Muscle of leg (tissue), 11 donors: ENCODE measurements around the gene TRAK2. TPM values are rescaled to one million over a fixed set of nuclear protein-coding genes. Genes with fewer than 3 reads are reported as not detected.

ENCODE experiments used
- DNase-seq: peaks from one replicate; pipeline ENCODE4 v3.0.0; 2013
- H3K27ac ChIP-seq: one replicate; pipeline ENCODE4 v1.5.1; 2013; ENCODE audit warnings: mild to moderate bottlenecking, low read length, control low read depth
- H3K27me3 ChIP-seq: one replicate; pipeline ENCODE4 v1.6.1; 2013; ENCODE audit warnings: low read length; ENCODE audit not compliant: control insufficient read depth, insufficient read depth
- H3K36me3 ChIP-seq: one replicate; pipeline ENCODE4 v1.6.1; 2013; ENCODE audit warnings: low read length; ENCODE audit not compliant: control insufficient read depth, insufficient read depth
- H3K4me1 ChIP-seq: one replicate; pipeline ENCODE4 v1.6.1; 2013; ENCODE audit warnings: low read length; ENCODE audit not compliant: control insufficient read depth, insufficient read depth
- H3K4me3 ChIP-seq: one replicate; pipeline ENCODE4 v1.5.1; 2013; ENCODE audit warnings: low read length, control low read depth
- H3K9me3 ChIP-seq: replicated peaks from 2 replicates; pipeline ENCODE4 v1.6.1; 2013; ENCODE audit warnings: low read depth, low read length; ENCODE audit not compliant: control insufficient read depth
- WGBS: methylation state at CpG from one replicate; pipeline ENCODE4 v1.1.5; 2013; ENCODE audit warnings: missing lambda C conversion rate; ENCODE audit not compliant: insufficient coverage; 5-methylcytosine and 5-hydroxymethylcytosine counted together
- polyA plus RNA-seq, 8 donors: library from polyadenylated mRNA; unstranded; fragments of 120-200 nt; gene quantifications; one replicate each; pipeline versions ENCODE4 v1.2.1 to v1.2.3, GENCODE V29; 2013; ENCODE audit warnings: inconsistent platforms in 1 of 8, low replicate concordance in 1 of 8; ENCODE audit not compliant: insufficient read length in 8 of 8, insufficient read depth in 1 of 8
- total RNA-seq: library from RNA; stranded (reverse); fragments of 120-200 nt; gene quantifications from one replicate; pipeline ENCODE4 v1.2.4, GENCODE V29; 2013

Gene TRAK2
- total and polyA plus RNA-seq, 9 donors, result 18.9 to 33.8 (median 25.7) TPM

- Histone ChIP-seq H3K9me3 (no peaks in the 10 kb centered on the region), H3K4me3 (no peak overlapping the region), H3K4me1 (peaks cover 4% of the 10 kb centered on the region), H3K27ac (peak overlapping the region; percentile 11), H3K36me3 (no peaks in the 10 kb centered on the region), H3K27me3 (no peaks in the 10 kb centered on the region)
- WGBS, result no CpG with 5 or more reads among the region's 6 CpGs
- no peak for DNase-seq
These were observed 1.8 kb upstream of the TRAK2 start for GRCh38 chr2:201452922-201453643.

- peak; percentile 41 for DNase-seq
- 2% methylated on average over 43 of the region's 49 CpGs for WGBS
- peaks cover 4% of the 10 kb centered on the region for H3K4me1 ChIP-seq
These were observed 1.0 kb upstream of the TRAK2 start for GRCh38 chr2:201452058-201452921.

GRCh38 chr2:201450954-201451291 is 335 bp downstream of the TRAK2 start:
- Histone ChIP-seq H3K27ac (peak overlapping the region; percentile 96), H3K4me3 (peak overlapping the region; percentile 98), H3K36me3 (peaks cover 5% of the 10 kb centered on the region), H3K27me3 (no peaks in the 10 kb centered on the region), H3K9me3 (no peaks in the 10 kb centered on the region), H3K4me1 (peaks cover 4% of the 10 kb centered on the region)
- 0% methylated on average over 17 of the region's 20 CpGs for WGBS
- DNase-seq, result peak; percentile 65

More at GRCh38 chr2:201452058-201452921, 1.0 kb upstream of the TRAK2 start:
- peak overlapping the region; percentile 98 for H3K4me3 ChIP-seq
- no peaks in the 10 kb centered on the region for H3K9me3 ChIP-seq
- H3K36me3 ChIP-seq, result peaks cover 4% of the 10 kb centered on the region
- peak overlapping the region; percentile 74 for H3K27ac ChIP-seq
- no peaks in the 10 kb centered on the region for H3K27me3 ChIP-seq

GRCh38 chr2:201448701-201449100 is 2.6 kb downstream of the TRAK2 start:
- WGBS, result no CpG with 5 or more reads among the region's 4 CpGs
- Histone ChIP-seq H3K27me3 (no peaks in the 10 kb centered on the region), H3K4me1 (peaks cover 4% of the 10 kb centered on the region), H3K27ac (no peak overlapping the region), H3K9me3 (no peaks in the 10 kb centered on the region), H3K4me3 (no peak overlapping the region), H3K36me3 (peaks cover 5% of the 10 kb centered on the region)
- DNase-seq, result no peak

GRCh38 chr2:201448061-201448460 is 3.2 kb downstream of the TRAK2 start:
- H3K9me3 ChIP-seq, result no peaks in the 10 kb centered on the region
- no peak overlapping the region for H3K27ac ChIP-seq
- H3K27me3 ChIP-seq, result no peaks in the 10 kb centered on the region
- peaks cover 3% of the 10 kb centered on the region for H3K4me1 ChIP-seq
- H3K4me3 ChIP-seq, result no peak overlapping the region
- no peak for DNase-seq
- no CpG with 5 or more reads among the region's 1 CpG for WGBS
- H3K36me3 ChIP-seq, result peaks cover 5% of the 10 kb centered on the region

GRCh38 chr2:201447086-201447485 is 4.2 kb downstream of the TRAK2 start:
- H3K4me1 ChIP-seq, result no peaks in the 10 kb centered on the region
- no peak overlapping the region for H3K27ac ChIP-seq

GRCh38 chr2:201444746-201445465 is 6.4 kb downstream of the TRAK2 start:
- no peaks in the 10 kb centered on the region for H3K27me3 ChIP-seq
- peaks cover 5% of the 10 kb centered on the region for H3K36me3 ChIP-seq
- H3K27ac ChIP-seq, result no peak overlapping the region
- H3K9me3 ChIP-seq, result no peaks in the 10 kb centered on the region
- no CpG with 5 or more reads among the region's 3 CpGs for WGBS
- DNase-seq, result no peak
- H3K4me3 ChIP-seq, result no peak overlapping the region
- no peaks in the 10 kb centered on the region for H3K4me1 ChIP-seq

More at GRCh38 chr2:201447086-201447485, 4.2 kb downstream of the TRAK2 start:
- peaks cover 5% of the 10 kb centered on the region for H3K36me3 ChIP-seq
- no peaks in the 10 kb centered on the region for H3K9me3 ChIP-seq
- no peak for DNase-seq
- H3K4me3 ChIP-seq, result no peak overlapping the region
- WGBS, result 89% methylated on average over 1 of the region's 1 CpG
- H3K27me3 ChIP-seq, result no peaks in the 10 kb centered on the region

- WGBS, result 89% methylated on average over 6 of the region's 7 CpGs
- H3K36me3 ChIP-seq, result no peaks in the 10 kb centered on the region
- no peak overlapping the region for H3K27ac ChIP-seq
- H3K27me3 ChIP-seq, result no peaks in the 10 kb centered on the region
- no peaks in the 10 kb centered on the region for H3K4me1 ChIP-seq
- H3K4me3 ChIP-seq, result no peak overlapping the region
- no peak for DNase-seq
- no peaks in the 10 kb centered on the region for H3K9me3 ChIP-seq
These were observed 9.8 kb downstream of the TRAK2 start for GRCh38 chr2:201441409-201441808.

- Histone ChIP-seq H3K4me1 (no peaks in the 10 kb centered on the region), H3K4me3 (no peak overlapping the region), H3K27me3 (no peaks in the 10 kb centered on the region), H3K27ac (no peak overlapping the region), H3K9me3 (no peaks in the 10 kb centered on the region), H3K36me3 (no peaks in the 10 kb centered on the region)
- 44% methylated on average over 1 of the region's 1 CpG for WGBS
- no peak for DNase-seq
These were observed 11.1 kb downstream of the TRAK2 start for GRCh38 chr2:201440182-201440581.
